Measurements from ENCODE around the gene SIAH3.
"Not testable (repeated sequence)": the region's sequence is repeated elsewhere in the genome, so short reads cannot be mapped to it uniquely, and the experiment has no call there.

Gene SIAH3

DNA sequence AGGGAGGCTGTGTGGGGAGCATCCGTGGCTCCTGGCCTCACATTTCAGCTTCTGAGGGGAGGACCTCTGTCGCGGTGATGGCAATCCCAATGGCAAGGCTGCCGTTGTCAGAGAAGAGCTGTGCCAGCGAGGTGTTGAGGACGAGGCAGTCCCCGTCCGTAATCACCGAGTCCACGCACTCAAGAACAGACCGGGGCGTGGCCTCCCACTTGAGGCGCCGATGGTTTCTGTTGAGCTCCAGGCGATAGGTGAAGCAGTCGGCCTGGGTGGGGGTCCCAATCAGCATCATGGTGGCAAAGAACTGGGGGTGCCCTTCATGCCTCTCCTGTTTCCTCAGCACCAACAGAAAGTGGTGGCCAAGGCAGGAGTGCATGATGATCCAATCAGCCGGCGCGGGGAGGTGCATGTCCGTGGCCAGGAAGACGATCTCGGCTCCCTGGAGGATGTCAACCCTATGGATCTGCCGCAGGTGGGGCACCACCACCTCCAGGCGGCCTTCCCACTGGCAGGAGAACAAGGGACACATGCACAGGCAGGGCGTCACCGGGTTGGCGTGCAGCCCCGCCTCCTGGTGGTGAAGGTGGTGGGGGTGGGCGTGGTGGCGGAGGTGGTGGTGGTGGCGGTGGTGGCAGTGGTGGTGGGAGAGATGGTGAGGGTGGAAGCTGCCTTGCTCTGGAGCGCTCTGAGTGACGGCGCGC, 68.1 kb downstream of the SIAH3 start:
- DNase-seq (ENCODE audit: low read depth), result no peak

DNA sequence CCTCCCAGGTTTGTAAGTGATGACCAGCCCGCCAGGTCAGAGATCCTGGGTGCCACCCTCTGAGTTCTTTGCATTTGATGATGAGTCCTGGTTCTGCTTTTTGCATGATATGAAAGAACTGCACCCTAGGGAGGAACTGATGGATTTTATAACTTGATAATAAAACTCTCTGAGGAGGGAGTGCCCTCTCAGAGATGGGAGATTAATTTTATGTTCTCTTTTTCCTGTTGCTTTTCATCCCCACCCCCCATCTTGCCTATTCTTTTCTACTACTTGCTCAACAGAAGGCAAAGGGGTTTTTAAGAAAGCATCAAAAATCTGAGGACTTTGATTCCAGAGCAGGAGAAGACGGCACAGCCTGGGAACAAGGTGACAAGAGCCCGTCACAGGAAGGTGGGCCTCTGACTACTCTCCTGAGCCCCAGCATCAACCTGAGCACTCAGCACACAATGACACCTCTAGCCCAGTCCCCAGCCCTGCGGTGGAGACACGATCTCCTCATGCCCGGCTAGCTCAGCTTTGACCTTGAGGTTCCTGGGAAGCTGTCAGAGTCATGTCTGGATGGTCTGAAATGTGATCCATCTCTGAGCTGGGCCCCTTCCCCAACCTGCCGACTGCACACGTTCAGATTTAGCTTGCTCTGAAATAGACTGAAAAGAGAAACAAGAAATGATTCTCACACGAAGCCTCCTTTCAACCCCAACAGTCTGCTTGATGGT, 69.1 kb downstream of the SIAH3 start:
- no peak for DNase-seq (ENCODE audit: low read depth)

DNA sequence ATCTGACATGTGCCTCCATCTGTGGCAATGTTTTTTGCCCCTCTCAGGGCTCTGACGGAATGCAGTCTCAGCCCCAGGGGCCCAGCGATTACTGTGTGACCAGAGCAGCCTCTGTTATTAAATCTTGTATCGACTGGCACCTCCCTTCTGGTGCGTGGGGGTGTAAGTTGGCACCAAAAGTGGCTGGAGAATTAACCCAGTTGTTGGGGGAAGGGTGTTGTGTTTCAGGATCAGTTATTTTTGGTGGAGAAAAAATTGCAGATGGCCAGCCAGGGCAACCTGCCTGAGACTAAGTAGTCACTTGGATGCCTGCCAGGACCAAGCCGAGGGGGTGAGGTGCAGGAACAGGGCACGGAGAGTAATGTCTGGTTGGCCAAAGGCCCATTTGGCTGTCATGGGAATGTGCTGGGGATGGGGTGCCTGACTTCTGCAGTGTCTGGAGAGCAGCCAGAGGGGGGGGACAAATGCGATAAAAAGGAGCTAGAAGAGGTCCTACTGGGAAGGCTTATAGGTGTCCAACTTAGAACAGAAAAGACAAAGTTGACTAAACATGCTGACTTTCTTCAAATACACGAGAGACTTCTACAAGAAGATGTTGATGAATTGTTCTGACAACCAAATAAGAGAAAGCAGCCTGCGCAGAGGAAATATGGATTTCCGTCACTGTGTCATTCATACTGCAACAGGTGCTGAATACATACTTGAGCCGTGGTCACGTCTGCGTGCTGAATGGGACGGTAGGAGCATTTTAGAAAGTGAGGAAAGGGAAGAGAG, 69.8 kb downstream of the SIAH3 start:
- no peak for DNase-seq (ENCODE audit: low read depth)

DNA sequence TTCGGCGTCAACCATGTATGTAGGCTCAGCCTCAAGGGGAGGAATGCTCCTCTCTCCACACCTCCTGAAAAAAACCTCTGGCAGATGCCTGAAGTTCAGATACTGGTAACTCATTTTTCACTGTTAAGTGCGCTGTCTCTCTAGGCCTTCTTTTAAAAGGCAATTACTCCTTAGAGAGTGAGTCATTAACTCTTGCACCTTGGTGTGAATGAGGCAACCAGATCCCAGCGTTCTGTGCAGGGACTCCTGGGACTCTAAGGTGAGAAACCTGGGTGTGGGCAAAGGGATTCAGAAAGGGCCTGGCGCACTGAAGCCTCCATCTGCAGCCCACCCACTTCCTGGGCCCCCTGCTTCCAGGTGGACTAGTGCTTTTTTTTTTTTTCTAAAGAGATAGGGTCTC, 71.7 kb downstream of the SIAH3 start:
- no peak for DNase-seq (ENCODE audit: low read depth)

DNA sequence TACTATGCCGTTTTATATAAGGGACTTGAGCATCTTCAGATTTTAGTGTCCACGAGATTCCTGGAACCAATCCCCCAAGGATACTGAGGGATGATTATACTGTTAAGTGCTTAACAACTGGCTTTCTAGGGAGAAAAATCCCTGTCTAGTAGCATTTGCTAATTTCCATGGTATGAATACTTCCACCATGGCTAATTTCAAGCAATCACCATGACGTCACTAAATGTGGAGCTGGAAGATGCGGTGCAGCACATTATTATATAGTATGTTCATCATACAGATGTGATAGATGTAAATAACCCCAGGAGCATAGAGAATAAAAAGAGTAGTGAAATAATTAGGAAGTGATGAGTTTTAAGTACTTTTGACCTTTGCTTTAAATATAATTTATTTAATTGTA, 72.7 kb downstream of the SIAH3 start:
- no peak for DNase-seq (ENCODE audit: low read depth)

DNA sequence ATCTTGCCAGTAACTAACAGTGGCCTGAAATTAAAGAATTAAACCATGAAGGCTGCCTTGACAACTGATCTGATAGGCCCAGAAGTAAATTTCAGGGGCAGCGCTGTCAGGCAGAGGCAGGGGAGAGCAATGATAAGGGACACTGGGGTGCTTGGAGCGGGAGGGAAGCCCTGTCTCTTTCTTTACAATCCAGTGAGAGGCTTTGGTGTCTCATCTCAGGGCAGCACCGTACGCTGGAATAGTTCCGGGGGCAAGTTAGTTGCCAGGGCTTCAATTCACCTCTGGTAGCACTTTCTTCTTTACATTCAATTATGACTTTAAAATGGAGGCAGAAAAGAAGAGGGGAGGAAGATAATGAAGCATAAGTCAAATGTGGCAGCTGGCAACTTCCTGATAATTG, 74.8 kb downstream of the SIAH3 start:
- no peak for DNase-seq (ENCODE audit: low read depth)

DNA sequence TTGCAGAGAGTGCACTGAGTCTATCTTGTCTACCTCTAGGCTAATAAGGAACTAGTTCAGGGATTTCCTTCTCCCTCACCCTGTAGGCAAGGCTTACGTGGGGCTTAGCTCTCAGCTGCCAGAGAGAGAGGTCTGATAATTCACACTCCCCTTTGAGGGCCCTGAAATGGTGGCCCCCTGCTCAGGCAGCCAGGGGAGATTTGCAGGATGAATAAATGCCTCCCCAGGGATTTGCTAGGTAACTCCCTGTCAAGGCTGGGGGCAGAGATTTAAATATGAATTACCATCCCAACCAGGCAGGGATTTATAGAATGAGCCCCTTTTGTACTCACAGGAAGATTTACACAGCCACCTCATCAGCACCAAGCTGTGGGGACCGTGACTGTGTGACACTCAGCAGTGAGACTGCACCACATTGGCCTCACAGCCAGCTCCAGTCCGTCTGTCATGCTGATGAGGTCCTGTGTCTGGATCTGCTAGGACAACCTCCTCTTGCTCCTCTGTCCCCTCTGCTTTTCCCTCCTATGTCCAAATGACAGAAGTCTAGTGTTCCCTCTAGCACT, 76.1 kb downstream of the SIAH3 start:
- DNase-seq (ENCODE audit: low read depth), result no peak

DNA sequence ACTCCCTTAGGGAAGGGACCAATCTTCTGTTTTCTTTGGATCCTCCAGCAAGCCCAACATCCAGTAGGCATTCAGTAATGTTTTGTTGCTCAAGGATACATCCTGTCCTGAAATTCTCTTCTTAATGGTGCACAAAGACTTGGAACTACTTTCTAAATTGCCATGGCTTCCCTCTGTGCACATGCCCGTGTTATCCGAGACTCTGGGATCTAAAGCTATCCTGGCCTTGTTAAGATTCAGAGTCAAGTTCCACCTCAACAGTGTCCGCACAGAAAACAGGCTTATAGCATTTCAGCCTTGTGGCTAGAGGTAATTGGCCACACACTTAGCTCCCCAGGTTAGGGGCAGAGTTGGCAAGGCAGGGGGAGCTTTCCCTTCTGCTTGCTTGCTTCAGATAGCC, 77.6 kb downstream of the SIAH3 start:
- DNase-seq (ENCODE audit: low read depth), result no peak

DNA sequence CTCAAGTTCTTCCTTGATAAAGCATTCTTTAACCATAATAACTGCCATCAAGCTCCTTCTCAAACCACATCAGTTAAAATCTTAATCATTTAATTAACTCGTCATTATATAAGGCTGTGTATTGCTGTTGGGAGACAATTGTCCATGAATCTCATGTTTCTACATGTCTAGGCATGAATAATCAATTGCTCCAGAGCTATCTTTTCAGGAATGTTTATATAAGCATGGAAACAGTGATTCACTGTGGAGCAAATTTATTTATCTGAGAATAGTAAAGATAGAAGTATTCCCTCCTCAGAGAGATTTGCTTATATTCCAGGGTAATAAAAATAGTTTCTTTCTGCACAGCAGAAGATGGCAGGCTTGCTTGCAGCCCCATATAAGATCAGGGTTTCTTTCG, 78.3 kb downstream of the SIAH3 start:
- no peak for DNase-seq (ENCODE audit: low read depth)

DNA sequence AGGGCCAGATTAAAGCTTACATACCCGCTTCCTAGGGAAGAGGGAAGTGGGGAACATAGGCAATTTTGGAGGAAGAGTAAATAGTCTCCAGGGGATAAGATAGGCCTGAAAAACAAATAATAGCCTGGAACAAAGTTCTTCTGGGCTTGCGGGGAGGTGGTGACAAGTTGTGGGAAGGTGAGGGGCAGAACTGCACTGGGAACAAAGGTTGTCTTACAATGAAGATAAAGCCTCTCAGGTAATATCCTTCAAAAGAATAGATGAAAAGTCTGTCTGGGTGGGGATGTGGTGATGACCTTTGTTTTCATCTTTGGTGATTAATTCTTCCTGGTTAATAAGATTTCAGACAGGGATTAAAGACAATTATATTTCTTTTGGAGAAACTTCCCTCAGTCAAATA, 80.7 kb downstream of the SIAH3 start:
- no peak for DNase-seq (ENCODE audit: low read depth)

DNA sequence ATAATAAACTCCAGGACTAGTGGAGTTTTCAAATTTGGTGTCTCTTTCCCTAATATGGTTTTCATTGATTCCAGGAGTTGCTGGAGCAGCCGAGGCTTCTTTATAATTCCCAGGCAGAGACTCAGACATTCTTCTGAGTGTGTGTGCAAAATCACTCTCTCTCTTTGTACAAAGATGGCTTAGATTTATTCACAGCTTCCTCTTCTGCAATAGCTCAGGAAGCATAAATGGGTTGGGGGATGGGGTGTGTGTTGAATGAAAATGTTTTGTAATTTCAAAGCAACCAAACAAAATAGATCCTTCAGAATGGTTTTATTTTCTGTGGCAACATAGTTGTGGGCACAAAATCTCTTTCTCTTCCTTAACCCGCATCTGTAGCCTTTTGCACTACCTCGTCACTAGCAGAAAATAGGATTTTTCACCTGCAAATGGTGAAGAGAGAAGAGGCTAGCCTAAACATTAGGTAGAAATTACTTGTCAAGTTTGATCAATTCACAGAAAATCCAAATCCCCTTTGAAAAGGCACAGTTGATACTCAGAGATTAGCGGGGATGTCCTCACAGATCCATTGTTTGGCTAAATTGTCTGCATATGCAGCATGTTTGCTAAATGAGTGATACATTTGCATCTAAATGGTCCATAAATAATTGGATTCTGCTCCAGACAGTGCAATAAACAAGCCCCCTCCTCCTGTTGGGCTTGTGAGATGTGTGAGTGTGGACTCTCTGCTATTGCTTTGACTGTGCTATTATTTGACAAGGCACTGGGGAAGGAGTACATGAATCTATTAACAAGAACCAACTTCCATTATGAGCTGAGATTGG, 82.7 kb downstream of the SIAH3 start:
- DNase-seq (ENCODE audit: low read depth), result no peak

DNA sequence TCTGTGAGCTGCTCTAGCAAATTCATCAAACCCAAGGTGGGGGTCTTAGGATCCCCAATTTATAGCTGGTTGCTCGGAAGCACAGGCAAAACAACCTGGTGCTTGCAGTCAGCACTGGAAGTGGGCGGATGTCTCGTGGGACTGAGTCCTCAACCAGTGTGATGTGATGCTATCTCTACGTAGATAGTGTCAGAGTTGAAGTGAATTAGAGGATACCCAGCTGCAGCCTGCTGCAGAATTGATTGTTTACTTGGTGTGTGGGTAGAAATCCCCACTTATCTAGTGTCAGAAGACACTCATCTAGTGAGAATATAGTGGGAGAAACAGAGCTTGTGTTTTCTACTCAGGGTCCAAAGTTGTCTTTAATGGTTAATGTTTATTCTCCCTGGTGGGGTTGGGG, 86.1 kb downstream of the SIAH3 start:
- no peak for DNase-seq (ENCODE audit: low read depth)

DNA sequence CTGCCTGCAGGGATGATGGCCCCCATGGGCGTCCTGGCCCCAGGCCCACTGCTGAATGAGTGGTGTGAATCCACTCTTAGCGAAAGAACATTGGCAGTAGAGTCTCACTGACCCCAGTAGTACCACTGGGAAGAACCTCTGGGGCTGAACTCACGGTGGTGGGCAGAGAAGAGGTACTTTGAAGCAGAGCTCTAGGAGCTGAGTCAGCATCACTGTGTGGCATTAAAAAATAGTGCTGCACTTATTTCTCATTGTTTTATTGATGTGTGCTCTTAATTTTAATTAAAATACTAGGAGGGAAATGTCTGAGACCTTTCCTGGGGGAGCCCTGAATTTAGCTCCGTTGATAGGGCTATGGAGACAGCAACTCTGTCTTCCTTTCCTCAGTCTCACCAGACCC, 88.1 kb downstream of the SIAH3 start:
- DNase-seq (ENCODE audit: low read depth), result no peak

DNA sequence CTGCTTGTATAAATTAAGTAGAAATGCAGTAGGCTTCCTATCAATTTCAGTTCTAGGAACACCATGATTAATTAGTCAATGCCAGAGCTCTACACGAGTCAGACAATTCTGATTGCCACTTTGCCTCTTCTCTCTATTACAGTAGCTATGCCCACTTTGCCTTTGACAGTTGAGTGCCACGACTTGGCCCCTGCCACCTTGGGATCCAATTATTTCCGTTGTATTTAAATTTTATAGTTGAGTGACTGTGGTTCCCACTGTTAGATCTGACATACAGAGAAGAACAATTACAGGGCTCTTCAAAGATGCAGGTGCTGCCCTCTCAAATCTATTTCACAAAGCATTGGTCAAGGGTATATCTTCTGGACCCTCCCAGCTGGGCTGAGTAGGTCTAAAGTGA, 94.0 kb downstream of the SIAH3 start:
- DNase-seq (ENCODE audit: low read depth), result not testable (repeated sequence)

DNA sequence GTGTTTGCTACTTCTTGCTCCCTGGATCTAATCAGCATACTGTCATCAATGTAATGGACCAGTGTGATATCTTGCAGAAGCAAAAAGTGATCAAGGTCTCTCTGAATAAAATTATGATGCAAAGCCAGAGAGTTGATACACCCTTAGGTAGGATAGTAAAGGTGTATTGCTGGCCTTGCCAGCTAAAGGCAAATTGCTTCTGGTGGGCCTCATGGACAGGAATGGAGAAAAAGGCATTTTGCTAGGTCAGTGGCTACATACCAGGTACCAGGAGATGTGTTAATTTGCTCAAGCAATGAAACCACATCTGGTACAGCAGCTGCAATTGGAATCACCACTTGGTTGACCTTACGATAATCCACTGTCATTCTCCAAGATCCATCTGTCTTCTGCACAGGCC, 95.1 kb downstream of the SIAH3 start:
- not testable (repeated sequence) for DNase-seq (ENCODE audit: low read depth)

DNA sequence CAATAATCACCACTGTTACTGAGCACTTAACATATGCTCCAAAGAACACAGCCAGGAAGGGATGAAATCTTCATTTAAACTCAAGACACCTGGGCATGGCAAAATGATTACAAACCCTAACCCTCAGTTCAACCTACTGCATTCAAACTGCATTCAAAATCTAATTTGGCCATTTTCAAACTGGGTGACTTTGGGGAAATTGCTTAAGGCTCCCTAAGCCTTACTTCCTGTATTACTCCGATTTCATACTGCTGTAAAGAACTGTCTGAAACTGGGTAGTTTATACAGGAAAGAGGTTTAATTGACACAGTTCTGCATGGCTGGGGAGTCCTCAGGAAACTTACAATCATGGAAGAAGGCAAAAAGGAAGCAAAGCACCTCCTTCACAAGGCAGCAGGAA, 99.0 kb downstream of the SIAH3 start:
- no peak for DNase-seq (ENCODE audit: low read depth)

DNA sequence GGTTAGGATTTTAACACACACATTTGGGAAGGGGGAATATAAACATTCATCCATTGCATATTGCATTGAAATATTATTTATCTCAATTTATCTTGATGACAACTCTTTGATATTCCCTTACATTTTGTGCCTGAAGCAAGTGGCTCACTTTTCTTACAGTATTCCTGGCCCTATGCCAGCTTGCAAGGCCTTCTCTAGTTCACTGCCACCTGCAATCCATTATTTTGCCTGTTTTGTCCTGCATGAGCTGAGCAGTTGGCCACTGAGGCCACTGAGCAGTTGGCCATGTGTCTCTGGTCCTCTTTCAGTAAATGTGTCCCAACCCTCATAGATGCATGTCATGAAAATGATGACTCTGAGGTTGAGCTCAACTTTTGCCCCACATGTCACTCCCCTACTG, 99.7 kb downstream of the SIAH3 start:
- no peak for DNase-seq (ENCODE audit: low read depth)

DNA sequence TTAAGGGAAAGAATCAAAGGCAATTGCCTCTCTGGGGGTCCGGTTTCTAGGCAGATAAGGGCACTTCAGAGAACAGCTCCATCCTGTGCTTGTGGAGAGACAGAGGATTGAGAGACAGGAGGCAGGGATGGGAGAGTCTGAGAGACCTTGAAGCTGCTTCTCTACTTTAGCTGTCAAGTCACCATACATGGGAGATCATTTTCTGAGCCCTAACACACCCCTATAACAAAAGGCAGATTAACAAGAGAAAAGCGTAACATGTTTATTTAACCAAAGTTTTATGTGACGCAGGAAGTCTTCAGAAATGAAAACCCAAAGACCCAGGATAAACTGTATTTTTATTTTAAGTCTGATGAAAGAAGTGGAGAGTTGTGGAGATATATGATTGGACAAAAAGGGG, 101.0 kb downstream of the SIAH3 start:
- DNase-seq (ENCODE audit: low read depth), result no peak

DNA sequence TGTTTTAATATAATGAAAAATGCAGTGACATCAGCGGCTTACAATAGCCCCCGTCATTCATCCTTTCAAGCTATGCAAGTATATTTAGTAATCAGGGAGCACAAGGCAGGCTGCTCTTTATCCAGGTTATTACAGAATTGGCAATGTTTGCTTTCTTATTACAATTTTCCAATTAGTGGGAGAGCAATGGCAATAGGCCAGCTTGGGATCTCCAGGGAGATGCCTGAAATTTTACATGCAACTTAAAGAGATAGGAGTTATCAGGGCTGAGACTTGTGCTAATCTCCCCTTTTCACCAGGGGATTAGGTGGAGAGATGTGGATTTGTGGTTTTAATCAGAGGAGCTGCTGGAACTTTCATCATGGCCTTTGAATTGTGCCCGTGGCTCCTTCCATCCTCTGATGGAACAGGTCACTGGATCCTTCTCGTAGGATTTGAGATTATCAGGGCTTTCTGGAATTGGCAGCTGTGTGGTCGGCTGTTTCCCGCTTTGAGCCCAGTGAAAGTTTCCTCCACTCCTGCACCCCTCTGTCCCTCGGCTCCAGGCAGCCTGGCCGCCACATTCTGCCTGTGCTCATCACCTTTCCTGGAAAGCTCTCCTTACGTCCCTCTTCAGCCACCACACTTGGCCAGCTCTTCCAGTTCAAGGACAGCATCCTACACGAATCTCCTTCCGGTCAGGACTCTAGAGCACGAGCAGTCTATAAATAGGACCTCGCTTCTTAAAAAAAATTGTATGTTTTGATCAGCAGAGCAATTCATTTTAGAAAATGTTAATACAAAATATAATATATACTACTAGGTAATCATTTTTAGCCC, 102.4 kb downstream of the SIAH3 start:
- no peak for DNase-seq (ENCODE audit: low read depth)

DNA sequence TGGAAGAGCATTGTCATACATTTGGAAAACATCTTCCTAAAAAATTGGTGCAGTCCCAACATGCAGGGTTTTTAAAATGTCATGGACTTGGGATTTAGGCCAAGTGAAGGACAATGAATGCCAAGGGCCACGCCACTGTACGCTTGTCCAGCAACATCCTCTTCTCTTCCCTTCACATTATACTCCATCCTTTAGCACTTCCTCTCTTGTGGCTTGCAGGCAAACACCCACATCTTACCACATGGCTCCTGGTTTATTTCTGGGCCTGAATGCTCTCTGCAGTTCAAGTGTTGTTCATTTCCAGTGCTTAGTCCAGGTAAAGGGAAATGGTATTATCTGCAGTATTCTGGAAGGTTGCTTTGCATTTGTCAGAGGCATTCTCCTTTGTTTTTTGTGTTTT, 104.5 kb downstream of the SIAH3 start:
- DNase-seq (ENCODE audit: low read depth), result no peak

DNA sequence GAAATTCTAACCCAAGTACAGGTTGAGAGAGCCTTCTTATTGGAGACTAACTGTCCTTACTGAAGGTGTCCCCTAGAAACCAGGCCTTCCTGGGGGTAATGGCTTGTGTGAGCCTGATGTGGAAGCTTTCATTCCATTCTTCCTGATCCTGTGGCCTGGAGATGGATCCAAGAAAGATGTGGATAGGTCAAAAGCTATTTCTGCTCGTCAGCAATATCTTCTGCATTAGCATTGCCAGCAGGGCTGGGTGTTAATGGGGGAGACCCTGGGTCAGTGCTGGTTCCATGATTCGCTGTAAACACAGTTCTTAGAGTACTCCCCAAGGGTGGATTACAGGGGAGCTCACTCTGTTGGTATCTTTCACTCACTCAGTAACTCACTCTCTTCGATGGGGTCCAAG, 106.6 kb downstream of the SIAH3 start:
- DNase-seq (ENCODE audit: low read depth), result no peak
